Naive thymus-derived CD4-positive, alpha-beta T cell (primary cell): ENCODE data around the gene KMT2E. TPM values are rescaled to one million over a fixed set of nuclear protein-coding genes. Genes with fewer than 3 reads are reported as not detected.
"Not testable (repeated sequence)": the region's sequence is repeated elsewhere in the genome, so short reads cannot be mapped to it uniquely, and the experiment has no call there.

ENCODE experiments used
- ATAC-seq: fragments of 150-1000 bp; cut with Tn5 transposase; 2 replicates; pipeline ENCODE4 v1.10.0; 2021; ENCODE audit warnings: mild to moderate bottlenecking, moderate library complexity
- CTCF ChIA-PET: fragments of 350-600 bp; sonication (Branson Sonifier 250); formaldehyde crosslinking; loops from one replicate; lab custom pipeline; 2021; ENCODE audit warnings: antibody characterized with exemption; lab: Charles Lee
- POLR2A ChIA-PET: fragments of 350-600 bp; sonication (Branson Sonifier 250); formaldehyde crosslinking; loops from one replicate; lab custom pipeline; 2021; ENCODE audit warnings: antibody characterized with exemption, inconsistent platforms; lab: Charles Lee
- DNase-seq, 9 donors: peaks; one replicate each; pipeline versions ENCODE4 v3.0.0 to v3.0.0-alpha.2; 2020 to 2022; ENCODE audit warnings: mixed read lengths in 1 of 9
- H3K27ac ChIP-seq: one replicate; pipeline ENCODE4 v1.7.0; 2013; ENCODE audit warnings: mild to moderate bottlenecking, low read depth, low read length, moderate library complexity
- H3K27me3 ChIP-seq, 2 donors: one replicate each; pipeline ENCODE4 v1.7.0; 2013; ENCODE audit warnings: low read length in 2 of 2, mild to moderate bottlenecking in 2 of 2, moderate library complexity in 2 of 2; ENCODE audit not compliant: control insufficient read depth in 2 of 2, insufficient read depth in 2 of 2
- H3K36me3 ChIP-seq, 3 experiments: 1 replicate in 2 of 3; 2 replicates in 1 of 3; pipeline ENCODE4 v1.7.0; 2013; ENCODE audit warnings: low read length in 3 of 3, mild to moderate bottlenecking in 3 of 3, moderate library complexity in 1 of 3; ENCODE audit not compliant: insufficient read depth in 3 of 3, control insufficient read depth in 2 of 3
- H3K4me1 ChIP-seq, 2 donors: one replicate each; pipeline ENCODE4 v1.7.0; 2013; ENCODE audit warnings: low read length in 2 of 2, mild to moderate bottlenecking in 2 of 2, moderate library complexity in 1 of 2; ENCODE audit not compliant: control insufficient read depth in 2 of 2, insufficient read depth in 2 of 2
- H3K4me3 ChIP-seq: 2 replicates; pipeline ENCODE4 v1.7.0; 2013; ENCODE audit warnings: mild to moderate bottlenecking, low read length
- H3K9me3 ChIP-seq, 3 experiments: 1 replicate in 2 of 3; 2 replicates in 1 of 3; pipeline ENCODE4 v1.7.0; 2013; ENCODE audit warnings: low read length in 3 of 3; ENCODE audit not compliant: control insufficient read depth in 2 of 3
- H3K27ac Mint-ChIP-seq, 9 donors: one replicate each; pipeline ENCODE4 v1.8.0; 2020 to 2022; ENCODE audit warnings: mixed read lengths in 9 of 9, mild to moderate bottlenecking in 8 of 9, moderate library complexity in 5 of 9, inconsistent platforms in 2 of 9
- H3K27me3 Mint-ChIP-seq, 5 donors: one replicate each; pipeline ENCODE4 v1.8.0; 2021 to 2022; ENCODE audit warnings: mixed read lengths in 5 of 5, mild to moderate bottlenecking in 1 of 5
- H3K36me3 Mint-ChIP-seq, 5 donors: one replicate each; pipeline ENCODE4 v1.8.0; 2020 to 2022; ENCODE audit warnings: mixed read lengths in 5 of 5, mild to moderate bottlenecking in 3 of 5, inconsistent platforms in 1 of 5
- H3K4me1 Mint-ChIP-seq, 7 donors: one replicate each; pipeline ENCODE4 v1.8.0; 2020 to 2022; ENCODE audit warnings: mixed read lengths in 7 of 7, mild to moderate bottlenecking in 3 of 7, inconsistent platforms in 1 of 7
- H3K4me3 Mint-ChIP-seq, 10 donors: one replicate each; pipeline ENCODE4 v1.8.0; 2020 to 2022; ENCODE audit warnings: mild to moderate bottlenecking in 10 of 10, mixed read lengths in 10 of 10, moderate library complexity in 6 of 10, inconsistent platforms in 2 of 10
- H3K9me3 Mint-ChIP-seq, 11 donors: one replicate each; pipeline ENCODE4 v1.8.0; 2020 to 2022; ENCODE audit warnings: mixed read lengths in 11 of 11, mild to moderate bottlenecking in 4 of 11, inconsistent platforms in 1 of 11, moderate library complexity in 1 of 11
- intact Hi-C, 2 donors: fragments of 100-400 bp; cut with micrococcal nuclease; formaldehyde crosslinking; loops; one replicate each; pipeline ENCODE4 v1.15.1; 2023
- polyA plus RNA-seq, 2 donors: library from polyadenylated mRNA; unstranded; fragments of 300-500 nt; fragmentation: Illumina TruSeq; gene quantifications; one replicate each; pipeline ENCODE4 v1.2.3, GENCODE V29; 2021
- total RNA-seq, 6 experiments: library from RNA in 5 of 6; stranded (reverse) in 5 of 6; gene quantifications; 1 replicate in 5 of 6; 2 replicates in 1 of 6; pipeline ENCODE4 v1.2.3 and lab custom pipeline; 2021 to 2026

The KMT2E gene
- total and polyA plus RNA-seq, 7 experiments from 2014 or later: 129 to 221 (median 195) TPM

DNA sequence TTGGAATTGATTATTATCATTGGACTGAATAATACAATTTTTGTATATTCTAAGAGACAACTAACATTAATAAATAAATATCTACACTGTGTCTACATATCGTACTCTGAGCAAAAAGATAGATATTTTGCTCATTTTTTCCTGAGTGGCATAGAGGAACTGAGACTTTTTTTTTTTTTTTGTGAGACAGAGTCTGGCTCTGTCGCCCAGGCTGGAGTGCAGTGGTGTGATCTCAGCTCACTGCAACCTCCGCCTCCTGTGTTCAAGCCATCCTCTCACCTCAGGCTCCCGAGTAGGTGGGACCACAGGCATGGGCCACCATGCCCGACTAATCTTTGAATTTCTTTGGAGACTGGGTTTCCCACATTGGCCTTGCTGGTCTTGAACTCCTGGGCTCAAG, 14.0 kb downstream of the KMT2E start:
- peak overlapping the region in 2 of 9 donors; percentile 32 to 69 for H3K27ac Mint-ChIP-seq
- ATAC-seq (peak; percentile 25), DNase-seq (no peak)
- no peak overlapping the region for H3K27ac ChIP-seq
- no peaks in the 10 kb centered on the region for H3K27me3 Mint-ChIP-seq
- H3K27me3 ChIP-seq: no peaks in the 10 kb centered on the region
- no peaks in the 10 kb centered on the region for H3K9me3 ChIP-seq
- peaks cover 0 to 7% (median 3%) of the 10 kb centered on the region in 5 donors for H3K36me3 Mint-ChIP-seq
- ChIA-PET POLR2A (interaction anchor here (0.7 to 6.6 kb wide), 3 partner anchors 14 to 46 kb away, joined by 4 to 82 read pairs (median 24); partner anchors contain the start of gene KMT2E), CTCF (interaction anchor here (1.1 to 2.1 kb wide), 3 partner anchors 13 to 46 kb away, joined by 3 to 10 read pairs (median 4); partner anchors contain the start of gene KMT2E)
- H3K4me3 Mint-ChIP-seq: peak overlapping the region in 9 of 10 donors; percentile 9 to 96 (median 44)
- H3K9me3 Mint-ChIP-seq: no peaks in the 10 kb centered on the region
- intact Hi-C loops: no loop called here
- peaks cover 59 to 91% (median 81%) of the 10 kb centered on the region in 7 donors for H3K4me1 Mint-ChIP-seq
- no peaks in the 10 kb centered on the region for H3K36me3 ChIP-seq
- no peak overlapping the region for H3K4me3 ChIP-seq
- H3K4me1 ChIP-seq: peaks cover 54 to 63% of the 10 kb centered on the region in 2 donors

- H3K27me3 ChIP-seq, H3K36me3 ChIP-seq, DNase-seq, H3K4me3 ChIP-seq, intact Hi-C loops, H3K27ac ChIP-seq, H3K9me3 Mint-ChIP-seq, H3K27me3 Mint-ChIP-seq, H3K9me3 ChIP-seq, ATAC-seq: not testable (repeated sequence)
- Mint-ChIP-seq H3K4me3 (peak overlapping the region in 6 of 10 donors; percentile 10 to 96 (median 48)), H3K4me1 (peaks cover 58 to 91% (median 84%) of the 10 kb centered on the region in 7 donors), H3K27ac (peak overlapping the region in 7 of 9 donors; percentile 28 to 82 (median 58)), H3K36me3 (peaks cover 0 to 10% (median 3%) of the 10 kb centered on the region in 5 donors)
- POLR2A ChIA-PET: interaction anchor here (6.6 kb wide), 1 partner anchor 15 kb away, joined by 82 read pairs; the partner anchor contains the start of gene KMT2E
- CTCF ChIA-PET: interaction anchor here (1.1 kb wide), 1 partner anchor 13 kb away, joined by 3 read pairs; no protein-coding TSS in a partner anchor
- peaks cover 48 to 61% of the 10 kb centered on the region in 2 donors for H3K4me1 ChIP-seq
Observed at GRCh38 chr7:105028941-105029340, 14.9 kb downstream of the KMT2E start.

DNA sequence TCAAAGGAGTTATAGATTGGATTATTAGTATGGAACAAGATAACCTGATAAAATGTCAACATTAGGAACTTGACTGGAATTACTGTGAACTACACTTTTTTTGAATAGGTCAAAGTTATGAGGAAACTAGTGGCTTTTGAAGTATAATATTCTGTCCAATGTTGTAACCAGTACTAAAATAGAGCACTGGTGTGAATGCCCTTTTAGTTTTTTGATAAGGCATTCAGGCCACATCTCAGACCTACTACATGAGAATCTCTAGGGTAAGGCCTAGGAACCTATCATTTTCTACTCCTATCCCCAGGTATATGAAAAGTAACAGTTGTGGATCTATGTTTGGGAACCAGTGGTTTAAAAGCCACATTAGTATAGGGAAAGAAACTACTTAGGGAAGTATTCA, 16.4 kb downstream of the KMT2E start:
- Histone ChIP-seq H3K27ac (no peak overlapping the region), H3K4me1 (peaks cover 40 to 48% of the 10 kb centered on the region in 2 donors), H3K27me3 (no peaks in the 10 kb centered on the region), H3K9me3 (no peaks in the 10 kb centered on the region), H3K4me3 (no peak overlapping the region), H3K36me3 (peaks cover 0 to 3% (median 0%) of the 10 kb centered on the region in 3 experiments)
- POLR2A ChIA-PET: interaction anchor here (0.7 to 6.6 kb wide), 3 partner anchors 10 to 70 kb away, joined by 3 to 82 read pairs (median 5); partner anchors contain the start of gene KMT2E
- no peaks in the 10 kb centered on the region for H3K27me3 Mint-ChIP-seq
- peaks cover 43 to 87% (median 76%) of the 10 kb centered on the region in 7 donors for H3K4me1 Mint-ChIP-seq
- intact Hi-C loops: loop anchor here in 1 of 2 donors (1.0 kb wide), 1 partner anchor 9 kb away; no protein-coding TSS in a partner anchor
- H3K36me3 Mint-ChIP-seq: peaks cover 0 to 12% (median 3%) of the 10 kb centered on the region in 5 donors
- peak overlapping the region in 8 of 9 donors; percentile 28 to 71 (median 46) for H3K27ac Mint-ChIP-seq
- CTCF ChIA-PET: interaction anchor here (0.9 kb wide), 1 partner anchor 49 kb away, joined by 3 read pairs; no protein-coding TSS in a partner anchor
- peak overlapping the region in 6 of 10 donors; percentile 6 to 96 (median 46) for H3K4me3 Mint-ChIP-seq
- no peaks in the 10 kb centered on the region for H3K9me3 Mint-ChIP-seq
- ATAC-seq: no peak
- no peak for DNase-seq

DNA sequence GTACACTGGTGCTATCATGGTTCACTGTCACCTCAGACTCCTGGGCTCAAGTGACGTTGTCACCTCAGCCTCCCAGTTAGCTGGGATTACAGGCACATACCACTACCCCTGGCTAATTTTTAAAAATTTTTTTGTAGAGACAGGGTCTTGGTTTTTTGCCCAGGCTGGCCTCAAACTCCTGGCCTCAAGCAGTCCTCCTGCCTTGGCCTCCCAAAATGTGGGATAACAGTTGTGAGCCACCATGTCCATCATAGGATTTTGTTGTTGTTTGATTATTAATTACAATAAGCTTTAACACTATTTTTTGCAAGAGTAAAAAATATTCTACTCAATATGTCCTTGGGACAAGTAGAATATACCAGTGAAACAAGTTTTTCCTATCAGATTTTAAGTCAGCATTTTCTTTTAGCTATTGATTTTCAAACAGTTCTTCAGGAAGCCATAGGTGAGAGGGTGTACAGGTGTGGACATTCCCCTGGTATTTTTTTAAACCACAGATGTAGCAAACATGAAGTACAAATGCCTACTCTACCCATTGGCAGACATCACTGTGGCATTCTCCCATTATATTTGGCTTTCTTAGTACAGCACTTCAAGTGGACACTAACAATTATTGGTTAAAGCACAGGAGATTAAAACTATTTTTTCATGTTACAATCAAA, 18.7 kb downstream of the KMT2E start:
- DNase-seq (no peak), ATAC-seq (no peak)

GRCh38 chr7:105035349-105035748, 21.3 kb downstream of the KMT2E start:
- Mint-ChIP-seq H3K4me1 (peaks cover 36 to 81% (median 62%) of the 10 kb centered on the region in 7 donors), H3K27me3 (no peaks in the 10 kb centered on the region), H3K36me3 (peaks cover 1 to 15% (median 3%) of the 10 kb centered on the region in 5 donors), H3K9me3 (no peaks in the 10 kb centered on the region), H3K27ac (peak overlapping the region in 6 of 9 donors; percentile 32 to 70 (median 42)), H3K4me3 (peak overlapping the region in 5 of 10 donors; percentile 40 to 74 (median 47))
- intact Hi-C loops: no loop called here
- Histone ChIP-seq H3K27me3 (no peaks in the 10 kb centered on the region), H3K4me1 (peaks cover 34% of the 10 kb centered on the region in 2 donors), H3K9me3 (no peaks in the 10 kb centered on the region), H3K36me3 (peaks cover 0 to 3% (median 0%) of the 10 kb centered on the region in 3 experiments), H3K4me3 (no peak overlapping the region), H3K27ac (no peak overlapping the region)
- ChIA-PET POLR2A (interaction anchor here (0.7 kb wide), 1 partner anchor 92 kb away, joined by 3 read pairs; no protein-coding TSS in a partner anchor), CTCF (no interaction called here)
- DNase-seq (no peak), ATAC-seq (no peak)

More for the DNA sequence above, 18.7 kb downstream of the KMT2E start:
- POLR2A ChIA-PET: interaction anchor here (0.6 kb wide), 2 partner anchors 54 to 89 kb away, joined by 3 read pairs; no protein-coding TSS in a partner anchor
- peaks cover 44 to 82% (median 71%) of the 10 kb centered on the region in 7 donors for H3K4me1 Mint-ChIP-seq
- H3K27me3 ChIP-seq: no peaks in the 10 kb centered on the region
- peak overlapping the region; percentile 25 for H3K27ac ChIP-seq
- H3K4me3 ChIP-seq: no peak overlapping the region
- peak overlapping the region in 5 of 10 donors; percentile 21 to 58 (median 48) for H3K4me3 Mint-ChIP-seq
- peaks cover 0 to 12% (median 3%) of the 10 kb centered on the region in 5 donors for H3K36me3 Mint-ChIP-seq
- peaks cover 0 to 3% (median 0%) of the 10 kb centered on the region in 3 experiments for H3K36me3 ChIP-seq
- CTCF ChIA-PET: interaction anchor here (2.0 kb wide), 1 partner anchor 52 kb away, joined by 5 read pairs; no protein-coding TSS in a partner anchor
- peaks cover 37 to 38% of the 10 kb centered on the region in 2 donors for H3K4me1 ChIP-seq
- H3K9me3 ChIP-seq: no peaks in the 10 kb centered on the region
- no peaks in the 10 kb centered on the region for H3K27me3 Mint-ChIP-seq
- intact Hi-C loops: no loop called here
- peak overlapping the region in 4 of 9 donors; percentile 20 to 62 (median 50) for H3K27ac Mint-ChIP-seq
- no peaks in the 10 kb centered on the region for H3K9me3 Mint-ChIP-seq
